ENCODE data around the gene SRP14.
"Not testable (repeated sequence)": the region's sequence is repeated elsewhere in the genome, so short reads cannot be mapped to it uniquely, and the experiment has no call there.

Gene SRP14

GRCh38 chr15:40016224-40016865 lies 22.6 kb downstream of the SRP14 start:
- no peak for DNase-seq

- DNase-seq = no peak
Measured at GRCh38 chr15:40014390-40014789, 24.6 kb downstream of the SRP14 start.

GRCh38 chr15:40013372-40013771 lies 25.6 kb downstream of the SRP14 start:
- not testable (repeated sequence) for DNase-seq

- no peak for DNase-seq
Measured at GRCh38 chr15:40011303-40011702, 27.7 kb downstream of the SRP14 start.

- DNase-seq = no peak
Measured at GRCh38 chr15:40010686-40011085, 28.3 kb downstream of the SRP14 start.

- no peak for DNase-seq
Measured at GRCh38 chr15:40008061-40008765, 30.8 kb downstream of the SRP14 start.

GRCh38 chr15:40006646-40007045 lies 32.3 kb downstream of the SRP14 start:
- DNase-seq = no peak

GRCh38 chr15:40006003-40006402 lies 33.0 kb downstream of the SRP14 start:
- DNase-seq = no peak

GRCh38 chr15:40003116-40003916 lies 35.7 kb downstream of the SRP14 start:
- DNase-seq = no peak

GRCh38 chr15:40002295-40002694 lies 36.7 kb downstream of the SRP14 start:
- DNase-seq = no peak

GRCh38 chr15:39999538-40000200 lies 39.3 kb downstream of the SRP14 start:
- DNase-seq = no peak

GRCh38 chr15:39998511-39999077 lies 40.4 kb downstream of the SRP14 start:
- DNase-seq = no peak

GRCh38 chr15:39997639-39998038 lies 41.3 kb downstream of the SRP14 start:
- no peak for DNase-seq

GRCh38 chr15:39997031-39997430 lies 42.0 kb downstream of the SRP14 start:
- DNase-seq = no peak

GRCh38 chr15:39996228-39996627 lies 42.8 kb downstream of the SRP14 start:
- DNase-seq = not testable (repeated sequence)

GRCh38 chr15:39992953-39993352 lies 46.0 kb downstream of the SRP14 start:
- not testable (repeated sequence) for DNase-seq

- no peak for DNase-seq
Measured at GRCh38 chr15:39990706-39991105, 48.3 kb downstream of the SRP14 start.

- no peak for DNase-seq
Measured at GRCh38 chr15:39987821-39988220, 51.2 kb downstream of the SRP14 start.

All from NCI-H2107 (cell line).